ENCODE measurements around the gene SHISA9.

- no peak for TF ChIP-seq POLR2A (IDR thresholded peaks at IDR 0.05)
- no peak for TF ChIP-seq CTCF (IDR thresholded peaks at IDR 0.05)
Measured at GRCh38 chr16:12994402-12994801, 93.0 kb downstream of the SHISA9 start.
